Measurements from ENCODE around the gene KLF11.
A peak's percentile ranks its signal among the peaks of the same experiment; 100 is the strongest.

The KLF11 gene

GRCh38 chr2:10095175-10095574 lies 51.8 kb downstream of the KLF11 start:
- no peak for DNase-seq (ENCODE audit: low read depth)
- H3K4me3 ChIP-seq (ENCODE audit: low read depth, low read length) = no peak overlapping the region
- TF ChIP-seq CTCF (IDR thresholded peaks at IDR 0.05; ENCODE audit: insufficient read depth, low read depth, low read length, missing control alignments) = no peak

- no peak for DNase-seq (ENCODE audit: low read depth)
- no peak for TF ChIP-seq CTCF (IDR thresholded peaks at IDR 0.05; ENCODE audit: insufficient read depth, low read depth, low read length, missing control alignments)
Observed at GRCh38 chr2:10096641-10097040, 53.3 kb downstream of the KLF11 start.

GRCh38 chr2:10097352-10098148 lies 54.2 kb downstream of the KLF11 start:
- peak; percentile 93 for TF ChIP-seq CTCF (IDR thresholded peaks at IDR 0.05; ENCODE audit: insufficient read depth, low read depth, low read length, missing control alignments)
- H3K4me3 ChIP-seq (ENCODE audit: low read depth, low read length) = no peak overlapping the region
- peak; percentile 50 for DNase-seq (ENCODE audit: low read depth)

More at GRCh38 chr2:10096641-10097040, 53.3 kb downstream of the KLF11 start:
- no peak overlapping the region for H3K4me3 ChIP-seq (ENCODE audit: low read depth, low read length)

- DNase-seq (ENCODE audit: low read depth) = no peak
- no peak for TF ChIP-seq CTCF (IDR thresholded peaks at IDR 0.05; ENCODE audit: insufficient read depth, low read depth, low read length, missing control alignments)
- H3K4me3 ChIP-seq (ENCODE audit: low read depth, low read length) = no peak overlapping the region
Observed at GRCh38 chr2:10101491-10101890, 58.1 kb downstream of the KLF11 start.

- H3K4me3 ChIP-seq (ENCODE audit: low read depth, low read length) = no peak overlapping the region
- no peak for TF ChIP-seq CTCF (IDR thresholded peaks at IDR 0.05; ENCODE audit: insufficient read depth, low read depth, low read length, missing control alignments)
- DNase-seq (ENCODE audit: low read depth) = no peak
Observed at GRCh38 chr2:10103179-10103578, 59.8 kb downstream of the KLF11 start.

Measured in GM12865 (cell line).